GM21786 (cell line): ENCODE results near the gene NOL12.
"Not testable (repeated sequence)": the region's sequence is repeated elsewhere in the genome, so short reads cannot be mapped to it uniquely, and the experiment has no call there.

ENCODE experiments used
- ATAC-seq: cut with Tn5 transposase; IDR thresholded peaks from one replicate; pipeline ENCODE4 v1.9.1; 2021; ENCODE audit not compliant: unreplicated experiment

NOL12 gene

DNA sequence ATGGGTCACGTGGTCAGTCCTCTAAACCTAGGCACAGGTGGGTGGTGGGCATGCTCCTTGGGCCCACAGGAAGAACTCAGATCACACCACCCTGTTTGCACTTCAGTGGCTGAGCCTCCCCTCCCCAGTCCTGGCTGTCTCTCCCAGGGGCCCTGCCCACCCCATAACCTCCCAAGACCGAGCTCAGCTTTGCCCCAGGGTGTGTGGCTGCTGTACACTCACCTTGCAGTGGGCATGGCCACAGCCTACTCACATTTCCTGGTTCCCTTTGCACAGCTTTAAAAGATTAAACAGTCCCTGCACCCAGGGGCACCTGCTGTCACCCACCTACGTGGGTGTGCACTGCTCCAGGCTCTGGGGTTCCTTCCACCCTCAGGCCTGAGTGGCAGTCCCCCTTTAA is 24.5 kb downstream of the NOL12 start:
- no peak for ATAC-seq

DNA sequence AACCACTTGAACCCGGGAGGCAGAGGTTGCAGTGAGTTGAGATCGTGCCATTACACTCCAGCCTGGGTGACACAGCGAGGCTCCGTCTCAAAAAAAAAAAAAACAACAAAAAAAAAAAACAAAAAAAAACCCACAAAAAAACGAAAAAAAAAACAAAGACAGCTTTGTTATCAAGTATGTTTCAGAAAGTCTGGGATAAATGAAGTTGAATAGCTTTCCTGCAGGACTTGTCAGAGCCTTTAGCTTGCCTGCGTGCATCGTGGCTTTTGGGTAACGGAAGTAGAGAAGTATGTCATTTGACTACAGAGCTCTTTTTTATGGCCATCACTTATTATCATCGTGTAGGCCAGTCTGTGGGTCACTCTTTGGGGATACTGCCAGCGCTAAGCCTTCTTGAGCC is 25.3 kb downstream of the NOL12 start:
- ATAC-seq = no peak

DNA sequence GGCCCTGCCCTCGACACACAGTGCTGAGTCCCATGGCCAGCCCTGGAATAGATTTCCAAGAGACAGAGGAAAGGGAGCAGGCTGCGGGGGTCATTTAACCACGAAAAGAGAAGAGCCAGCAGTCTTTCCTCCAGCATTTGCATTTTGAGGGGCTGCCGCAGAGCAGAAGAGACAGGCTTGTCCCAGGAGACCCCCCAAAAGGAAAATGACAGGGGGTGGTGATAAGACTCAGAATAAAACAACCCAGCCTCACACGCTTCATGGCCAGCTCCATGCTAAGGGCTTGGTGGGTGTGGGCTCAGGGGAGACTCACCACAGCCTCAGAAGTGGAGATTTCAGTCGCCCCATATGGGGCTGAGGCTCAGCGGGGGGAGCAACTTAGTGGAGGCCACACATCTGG is 27.6 kb downstream of the NOL12 start:
- no peak for ATAC-seq

DNA sequence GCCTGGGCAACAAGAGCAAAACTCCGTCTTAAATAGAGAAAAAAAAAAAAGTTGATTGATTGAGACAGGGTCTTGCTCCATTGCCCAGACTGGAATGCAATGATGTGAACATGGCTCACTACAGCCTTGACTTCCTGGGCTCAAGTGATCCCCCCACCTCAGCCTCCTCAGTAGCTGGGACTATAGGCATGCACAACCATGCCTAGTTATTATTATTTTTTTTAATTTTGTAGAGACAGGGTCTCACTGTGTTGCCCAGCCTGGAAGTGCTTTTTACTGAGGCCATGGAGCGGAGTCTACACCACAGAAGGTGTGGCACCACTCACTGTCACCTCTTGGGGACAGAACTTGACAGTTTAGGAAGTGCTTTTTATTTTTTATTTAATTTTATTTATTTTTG is 28.5 kb downstream of the NOL12 start:
- ATAC-seq = no peak

DNA sequence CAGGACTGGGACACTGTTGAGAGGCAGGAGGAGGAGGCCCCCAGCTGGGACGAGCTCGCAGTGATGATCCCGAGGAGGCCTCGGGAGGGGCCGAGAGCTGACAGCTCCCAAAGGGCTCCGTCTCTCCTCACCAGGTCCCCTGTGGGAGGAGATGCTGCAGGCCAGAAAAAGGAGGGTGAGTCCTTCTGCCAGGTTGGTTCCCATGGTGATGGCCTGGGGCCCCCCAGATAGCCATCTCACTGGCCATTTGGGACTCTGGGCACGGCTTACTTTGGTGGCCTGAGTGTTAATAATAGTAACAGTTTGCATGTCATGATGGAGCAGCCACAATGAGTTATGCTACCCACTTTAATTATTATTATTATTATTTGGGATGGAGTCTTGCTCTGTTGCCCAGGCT is 29.6 kb downstream of the NOL12 start:
- ATAC-seq = no peak

DNA sequence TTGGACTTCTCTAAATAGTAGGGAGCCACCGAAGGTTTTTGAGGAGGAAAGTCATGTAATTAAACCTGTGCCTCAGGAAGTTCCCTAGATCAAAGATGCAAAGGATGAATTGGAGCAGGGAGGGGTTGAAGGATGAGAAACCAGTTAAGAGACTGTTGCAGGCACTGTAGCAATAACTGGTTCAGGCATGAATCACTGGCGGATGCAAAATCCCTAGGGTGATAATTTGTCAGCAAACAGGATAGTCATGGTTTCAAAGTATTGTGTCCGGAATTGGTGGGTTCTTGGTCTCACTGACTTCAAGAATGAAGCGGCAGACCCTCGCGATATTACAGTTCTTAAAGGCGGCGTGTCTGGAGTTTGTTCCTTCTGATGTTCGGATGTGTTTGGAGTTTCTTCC is 30.6 kb downstream of the NOL12 start:
- no peak for ATAC-seq

DNA sequence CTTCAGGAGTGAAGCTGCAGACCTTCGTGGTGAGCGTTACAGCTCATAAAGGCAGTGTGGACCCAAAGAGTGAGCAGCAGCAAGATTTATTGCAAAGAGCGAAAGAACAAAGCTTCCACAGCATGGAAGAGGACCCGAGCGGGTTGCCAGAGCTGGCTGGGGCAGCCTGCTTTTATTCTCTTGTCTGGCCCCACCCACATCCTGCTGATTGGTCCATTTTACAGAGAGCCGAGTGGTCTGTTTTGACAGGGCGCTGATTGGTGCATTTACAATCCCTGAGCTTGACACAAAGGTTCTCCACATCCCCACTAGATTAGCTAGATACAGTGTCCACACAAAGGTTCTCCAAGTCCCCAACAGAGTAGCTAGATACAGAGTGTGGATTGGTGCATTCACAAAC is 31.1 kb downstream of the NOL12 start:
- ATAC-seq = not testable (repeated sequence)

DNA sequence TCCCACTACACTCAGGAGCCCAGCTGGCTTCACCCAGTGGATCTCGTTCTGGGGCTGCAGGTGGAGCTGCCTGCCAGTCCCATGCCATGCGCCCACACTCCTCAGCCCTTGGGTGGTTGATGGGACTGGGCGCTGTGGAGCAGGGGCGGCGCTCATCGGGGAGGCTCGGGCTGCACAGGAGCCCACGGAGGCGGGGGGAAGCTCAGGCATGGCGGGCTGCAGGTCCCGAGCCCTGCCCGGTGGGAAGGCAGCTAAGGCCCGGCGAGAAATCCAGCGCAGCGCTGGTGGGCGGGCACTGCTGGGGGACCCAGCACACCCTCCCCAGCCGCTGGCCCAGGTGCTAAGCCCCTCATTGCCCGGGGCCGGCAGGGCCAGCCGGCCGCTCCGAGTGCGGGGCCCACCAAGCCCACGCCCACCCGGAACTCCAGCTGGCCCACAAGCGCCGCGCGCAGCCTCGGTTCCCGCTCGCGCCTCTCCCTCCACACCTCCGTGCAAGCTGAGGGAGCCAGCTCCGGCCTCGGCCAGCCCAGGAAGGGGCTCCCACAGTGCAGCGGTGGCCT is 31.7 kb downstream of the NOL12 start:
- not testable (repeated sequence) for ATAC-seq

DNA sequence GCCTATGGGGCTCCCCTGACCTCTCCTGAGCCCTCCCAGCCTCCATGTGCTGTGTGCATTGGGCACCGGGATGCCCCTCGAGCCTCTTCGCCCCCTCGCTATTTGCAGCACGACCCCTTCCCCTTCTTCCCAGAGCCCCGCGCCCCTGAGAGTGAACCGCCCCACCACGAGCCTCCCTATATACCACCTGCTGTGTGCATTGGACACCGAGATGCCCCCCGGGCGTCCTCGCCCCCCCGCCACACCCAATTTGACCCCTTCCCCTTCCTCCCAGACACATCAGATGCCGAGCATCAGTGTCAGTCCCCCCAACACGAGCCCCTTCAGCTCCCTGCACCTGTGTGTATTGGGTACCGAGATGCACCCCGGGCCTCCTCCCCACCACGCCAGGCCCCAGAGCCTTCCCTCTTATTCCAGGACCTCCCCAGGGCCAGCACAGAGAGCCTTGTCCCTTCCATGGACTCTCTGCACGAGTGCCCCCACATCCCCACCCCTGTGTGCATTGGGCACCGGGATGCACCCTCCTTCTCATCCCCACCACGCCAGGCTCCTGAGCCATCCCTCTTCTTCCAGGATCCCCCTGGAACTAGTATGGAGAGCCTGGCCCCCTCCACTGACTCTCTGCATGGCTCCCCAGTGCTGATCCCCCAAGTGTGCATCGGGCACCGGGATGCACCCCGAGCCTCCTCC is 39.6 kb downstream of the NOL12 start:
- no peak for ATAC-seq

DNA sequence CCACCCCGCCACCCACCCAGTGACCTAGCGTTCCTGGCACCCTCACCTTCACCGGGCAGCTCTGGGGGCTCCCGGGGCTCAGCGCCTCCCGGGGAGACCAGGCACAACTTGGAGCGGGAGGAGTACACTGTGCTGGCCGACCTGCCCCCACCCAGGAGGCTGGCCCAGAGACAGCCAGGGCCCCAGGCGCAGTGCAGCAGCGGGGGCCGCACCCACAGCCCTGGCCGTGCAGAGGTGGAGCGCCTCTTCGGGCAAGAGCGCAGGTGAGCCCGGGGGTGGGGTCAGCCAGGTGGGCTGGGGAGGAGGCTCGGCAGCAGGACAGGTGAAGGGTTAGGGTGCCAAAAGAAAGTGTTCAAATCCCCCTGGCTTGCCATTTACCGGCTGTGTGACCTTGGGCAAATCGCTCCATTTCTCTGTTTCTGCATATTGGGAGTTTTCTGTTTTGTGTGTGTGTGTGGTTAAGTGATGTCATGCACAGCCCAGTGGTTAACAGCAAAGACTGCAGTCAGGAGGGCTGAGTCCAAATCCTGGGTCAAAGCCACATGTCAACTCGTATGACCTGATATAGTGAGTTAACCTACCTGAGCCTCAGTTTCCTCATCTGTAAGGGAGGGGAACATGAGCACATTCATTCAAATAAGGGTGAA is 40.2 kb downstream of the NOL12 start:
- no peak for ATAC-seq

DNA sequence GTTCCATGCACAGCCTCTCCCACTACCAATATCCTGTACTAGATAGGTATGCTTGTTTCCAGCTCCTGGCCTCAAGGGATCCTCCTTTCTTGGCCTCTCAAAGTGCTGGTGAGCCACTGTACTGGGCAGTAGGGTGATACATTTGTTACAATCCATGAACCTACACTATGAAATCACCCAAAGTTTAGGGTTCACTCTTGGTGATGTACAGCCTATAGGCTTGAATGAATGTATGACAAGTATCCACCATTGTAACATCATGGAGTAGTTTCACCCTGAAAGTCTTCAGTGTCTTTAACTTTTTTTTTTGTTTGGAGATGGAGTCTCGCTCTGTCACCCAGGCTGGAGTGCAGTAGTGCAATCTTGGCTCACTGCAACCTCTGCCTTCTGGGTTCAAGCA is 42.5 kb downstream of the NOL12 start:
- no peak for ATAC-seq

DNA sequence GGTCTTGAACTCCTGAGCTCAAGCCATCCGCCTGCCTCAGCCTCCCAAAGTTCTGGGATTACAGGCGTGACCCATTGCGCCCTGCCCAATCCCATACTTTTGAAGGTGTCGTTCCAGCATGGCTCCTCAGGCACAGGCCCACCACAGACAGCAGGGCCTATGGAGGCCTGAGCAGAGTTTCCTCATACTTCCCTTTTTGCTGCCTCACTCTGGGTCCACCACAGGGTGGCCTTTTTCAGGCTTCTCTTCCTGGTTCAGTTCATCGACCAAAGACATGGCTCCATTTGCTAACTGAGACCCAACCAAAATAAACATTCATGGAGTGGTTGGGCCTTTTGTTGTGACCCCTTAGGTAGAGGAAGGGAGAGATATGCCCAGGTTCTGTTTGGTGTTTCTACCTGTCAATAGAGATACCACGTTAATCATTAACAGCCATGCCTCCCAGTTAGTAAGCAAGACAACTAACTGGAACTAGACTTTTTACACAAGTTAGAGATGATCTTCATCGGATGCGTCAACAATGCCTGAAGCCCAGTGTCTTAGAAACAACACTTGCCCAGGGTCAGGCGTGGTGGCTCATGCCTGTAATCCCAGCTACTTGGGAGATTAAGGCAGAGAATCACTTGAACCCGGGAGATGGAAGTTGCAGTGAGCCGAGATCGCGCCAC is 45.8 kb downstream of the NOL12 start:
- no peak for ATAC-seq

DNA sequence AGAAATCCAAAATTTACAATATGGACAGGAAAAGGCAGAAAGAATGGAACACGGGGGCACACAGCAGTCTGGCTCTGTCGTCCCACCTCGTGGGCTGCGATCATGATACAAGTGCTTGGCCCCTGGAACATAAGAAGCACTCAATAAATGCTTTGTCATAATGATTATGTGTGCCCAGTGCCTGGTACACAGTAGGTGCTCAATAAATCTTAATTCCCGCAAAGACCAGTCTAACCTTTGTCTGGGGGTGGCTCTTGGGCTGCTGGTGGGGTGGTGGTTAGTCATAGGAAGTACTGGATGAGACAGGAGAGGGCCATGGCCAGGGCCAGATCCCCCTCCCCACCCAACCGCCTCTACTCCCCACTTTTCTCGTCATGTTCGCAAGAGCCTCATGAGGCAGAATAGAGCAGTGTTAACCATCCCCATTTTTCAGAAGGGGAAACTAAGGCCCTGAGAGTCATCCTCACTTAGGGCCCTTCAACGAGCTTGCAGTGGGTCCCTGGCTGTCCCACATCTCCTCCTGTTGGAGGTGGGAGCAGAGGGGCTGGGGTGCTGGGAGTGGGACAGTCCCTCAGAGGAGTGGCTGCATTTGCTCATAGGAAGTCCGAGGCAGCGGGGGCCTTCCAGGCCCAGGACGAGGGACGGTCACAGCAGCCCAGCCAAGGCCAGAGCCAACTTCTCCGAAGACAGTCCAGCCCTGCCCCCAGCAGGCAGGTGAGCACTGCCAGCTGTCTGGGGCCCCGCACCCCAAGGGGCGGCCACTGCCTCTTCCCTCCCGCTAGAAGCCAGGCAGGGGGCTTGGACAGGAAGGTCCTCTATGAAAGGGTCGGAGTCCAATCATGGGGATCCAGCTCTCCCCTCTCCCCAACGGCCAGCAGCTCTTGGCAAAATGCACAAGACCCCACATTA is 46.8 kb downstream of the NOL12 start:
- ATAC-seq = no peak

DNA sequence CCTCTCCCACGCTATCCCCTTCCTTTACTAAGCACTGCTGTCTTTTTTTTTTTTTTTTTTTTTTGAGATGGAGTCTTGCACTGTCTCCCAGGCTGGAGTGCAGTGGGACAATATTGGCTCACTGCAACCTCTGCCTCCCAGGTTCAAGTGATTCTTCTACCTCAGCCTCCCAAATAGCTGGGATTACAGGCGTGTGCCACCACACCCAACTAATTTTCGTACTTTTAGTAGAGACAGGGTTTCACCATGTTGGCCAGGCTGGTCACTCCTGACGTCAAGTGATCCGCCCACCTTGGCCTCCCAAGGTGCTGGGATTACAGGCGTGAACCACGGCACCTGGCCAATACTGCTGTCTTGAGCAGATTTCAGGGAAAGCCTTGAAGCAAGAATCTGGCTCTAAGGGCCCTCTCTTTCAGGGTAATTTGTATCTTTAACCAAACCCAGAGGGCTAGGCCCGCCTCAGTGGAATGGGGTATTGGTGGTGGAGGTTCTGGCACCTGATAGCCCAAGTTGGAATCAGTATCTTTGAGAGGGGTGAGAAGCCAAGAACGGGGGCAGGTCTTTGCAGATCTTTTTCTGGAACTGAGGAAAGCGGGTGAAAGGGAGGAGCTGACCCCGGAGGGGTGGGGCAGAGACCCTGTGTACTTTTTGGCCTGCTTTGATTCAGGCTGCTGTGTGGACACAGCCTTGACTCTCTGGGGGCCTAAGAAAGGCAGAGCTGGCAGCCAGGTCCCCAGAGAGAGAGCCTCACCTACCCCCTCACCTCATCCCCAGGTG is 47.7 kb downstream of the NOL12 start:
- no peak for ATAC-seq

DNA sequence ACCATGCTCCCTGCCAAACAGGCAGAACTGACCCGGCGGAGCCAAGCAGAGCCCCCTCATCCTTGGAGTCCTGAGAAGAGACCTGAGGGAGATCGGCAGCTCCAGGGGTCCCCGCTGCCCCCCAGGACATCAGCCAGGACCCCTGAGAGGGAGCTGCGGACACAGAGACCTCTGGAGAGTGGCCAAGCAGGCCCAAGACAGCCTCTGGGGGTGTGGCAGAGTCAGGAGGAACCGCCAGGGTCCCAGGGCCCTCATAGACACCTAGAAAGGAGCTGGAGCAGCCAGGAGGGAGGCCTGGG is 48.2 kb downstream of the NOL12 start:
- no peak for ATAC-seq

DNA sequence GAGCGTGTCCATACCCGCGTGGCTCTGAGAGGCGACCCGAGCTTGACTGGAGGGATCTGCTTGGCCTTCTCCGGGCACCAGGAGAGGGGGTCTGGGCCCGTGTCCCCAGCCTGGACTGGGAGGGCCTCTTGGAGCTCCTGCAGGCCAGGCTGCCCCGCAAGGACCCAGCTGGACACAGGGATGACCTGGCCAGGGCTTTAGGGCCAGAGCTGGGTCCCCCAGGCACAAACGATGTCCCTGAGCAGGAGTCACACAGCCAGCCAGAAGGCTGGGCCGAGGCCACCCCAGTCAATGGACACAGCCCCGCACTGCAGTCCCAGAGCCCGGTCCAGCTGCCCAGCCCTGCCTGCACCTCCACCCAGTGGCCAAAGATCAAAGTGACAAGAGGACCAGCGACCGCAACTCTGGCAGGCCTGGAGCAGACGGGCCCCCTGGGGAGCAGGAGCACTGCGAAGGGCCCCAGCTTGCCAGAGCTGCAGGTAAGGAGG is 48.9 kb downstream of the NOL12 start:
- ATAC-seq = no peak

DNA sequence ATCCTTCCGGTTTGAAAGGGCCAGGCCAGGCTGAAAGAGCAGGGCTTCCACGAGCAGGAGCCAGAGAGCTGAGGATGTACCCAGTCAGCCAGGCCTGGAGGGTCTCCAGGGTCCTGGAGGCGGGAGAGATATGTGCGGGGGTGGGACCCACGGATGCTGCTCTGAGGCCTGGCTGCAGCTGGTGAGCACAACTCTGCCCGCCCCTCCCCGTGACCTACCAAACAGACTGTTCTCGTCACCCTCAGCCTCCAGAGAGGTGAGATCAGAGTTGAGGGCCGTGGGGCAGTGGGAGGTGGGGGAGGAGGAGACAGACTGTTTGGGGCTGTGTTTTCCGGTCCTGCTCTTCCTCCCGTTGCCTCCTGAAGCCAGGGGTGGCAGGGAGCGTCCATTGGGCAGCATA is 52.9 kb downstream of the NOL12 start:
- no peak for ATAC-seq

DNA sequence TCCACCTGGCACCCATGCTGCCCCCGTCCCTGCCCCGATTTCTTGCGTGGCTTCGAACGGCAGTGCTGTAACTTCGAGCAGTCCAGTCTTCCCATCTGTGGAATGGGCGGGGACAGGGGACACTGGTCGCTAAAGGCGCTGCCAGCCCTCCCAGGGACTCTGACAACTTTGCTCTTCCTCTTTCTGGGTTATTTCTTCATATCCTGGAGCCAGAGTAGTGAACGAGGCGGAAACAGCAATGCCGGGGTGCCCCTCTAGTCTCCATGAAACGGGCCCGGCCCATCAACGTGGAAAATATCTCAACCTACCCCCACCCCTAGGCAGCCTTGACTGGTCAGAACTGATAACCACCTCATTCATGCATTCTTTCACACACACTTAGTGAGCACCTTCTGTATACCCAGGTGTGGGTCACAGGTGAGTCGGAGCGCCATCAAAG is 53.5 kb downstream of the NOL12 start:
- ATAC-seq = no peak

DNA sequence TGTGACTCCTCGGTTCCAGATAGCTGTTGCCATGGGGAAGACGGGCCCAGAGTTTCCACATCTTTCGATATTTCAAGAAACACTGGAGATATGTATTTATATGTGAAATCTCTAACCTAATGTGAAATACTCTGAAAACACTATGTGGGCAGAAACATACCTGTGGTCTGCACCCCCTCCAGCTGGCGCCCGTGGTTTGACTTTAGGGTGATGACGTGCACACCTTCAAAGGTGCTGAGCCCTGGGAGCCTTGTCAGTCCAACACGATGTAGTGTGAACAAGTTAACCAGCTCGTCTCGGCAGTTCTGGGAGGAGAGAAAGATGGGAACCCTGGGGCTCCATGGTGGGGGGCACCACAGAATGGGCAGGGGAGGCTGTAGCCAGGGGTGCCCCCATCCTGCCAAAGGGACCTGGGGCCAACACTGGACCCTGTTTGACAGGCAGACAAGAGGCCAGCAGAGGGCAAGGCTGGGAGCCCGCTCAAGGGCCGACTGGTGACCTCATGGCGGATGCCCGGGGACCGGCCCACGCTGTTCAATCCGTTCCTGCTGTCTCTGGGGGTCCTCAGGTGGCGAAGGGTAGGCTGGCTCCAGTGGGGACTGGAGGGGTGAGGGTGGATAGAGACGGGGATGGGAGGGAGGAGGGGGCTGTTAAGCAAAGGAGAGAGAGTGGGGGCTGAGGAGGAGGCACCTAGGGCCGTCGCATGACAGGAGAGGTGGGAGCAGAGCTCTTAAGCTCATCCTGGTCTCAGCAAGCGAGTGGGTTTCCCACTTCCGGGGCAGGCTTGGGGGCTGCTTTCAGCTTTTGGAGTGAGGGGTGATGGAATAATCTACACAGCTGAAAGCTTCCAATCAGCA is 54.5 kb downstream of the NOL12 start:
- ATAC-seq = no peak
